Choroid plexus epithelial cell (primary cell): Measurements from ENCODE around the gene CRELD1.

Source experiments
- DNase-seq: peaks from one replicate; pipeline ENCODE4 v3.0.0-alpha.2; 2010; ENCODE audit warnings: low read depth
- H3K4me3 ChIP-seq: 2 replicates; pipeline ENCODE4 v1.5.1; 2011; ENCODE audit warnings: low read depth, mild to moderate bottlenecking, control low read depth, low read length, moderate library complexity
- CTCF ChIP-seq: conservative IDR thresholded peaks from 2 replicates; pipeline ENCODE4 v1.5.1; 2011; ENCODE audit warnings: low read depth, mild to moderate bottlenecking, control low read depth, inconsistent platforms, low read length, moderate library complexity

CRELD1 gene

GRCh38 chr3:9933561-9934234, at the start of gene CRELD1:
TSS of gene CRELD1 (plus strand) at chr3:9933834. CDS start at chr3:9934439, 605 bp downstream.
- peak within 1 kb of the TSS; percentile 83 for H3K4me3 ChIP-seq
- DNase-seq = peak; percentile 97
- TF ChIP-seq CTCF = no peak

GRCh38 chr3:9884555-9885165, 49.0 kb upstream of the CRELD1 start:
- peak; percentile 87 for DNase-seq
- no peak overlapping the region for H3K4me3 ChIP-seq
- peak; percentile 7 for TF ChIP-seq CTCF

- no peak for TF ChIP-seq CTCF
- no peak overlapping the region for H3K4me3 ChIP-seq
- DNase-seq = no peak
Measured at GRCh38 chr3:9886328-9886727, 47.3 kb upstream of the CRELD1 start.

GRCh38 chr3:9887480-9887879, 46.2 kb upstream of the CRELD1 start:
- DNase-seq = no peak
- no peak overlapping the region for H3K4me3 ChIP-seq
- TF ChIP-seq CTCF = no peak

GRCh38 chr3:9888540-9888939, 45.1 kb upstream of the CRELD1 start:
- DNase-seq = no peak
- no peak overlapping the region for H3K4me3 ChIP-seq
- no peak for TF ChIP-seq CTCF

- no peak overlapping the region for H3K4me3 ChIP-seq
- no peak for TF ChIP-seq CTCF
- no peak for DNase-seq
Measured at GRCh38 chr3:9889405-9889804, 44.2 kb upstream of the CRELD1 start.
